Glutamatergic neuron (in vitro differentiated cells): Measurements from ENCODE around the gene LVRN. TPM values are rescaled to one million over a fixed set of nuclear protein-coding genes. Genes with fewer than 3 reads are reported as not detected.
A peak's percentile ranks its signal among the peaks of the same experiment; 100 is the strongest.

Experiments
- DNase-seq: peaks from one replicate; pipeline ENCODE4 v3.0.0; 2022
- H3K27ac Mint-ChIP-seq: one replicate; pipeline ENCODE4 v1.8.0; 2020; ENCODE audit warnings: mild to moderate bottlenecking, mixed read lengths, inconsistent platforms; ENCODE audit not compliant: unreplicated experiment
- H3K27me3 Mint-ChIP-seq: one replicate; pipeline ENCODE4 v1.8.0; 2020; ENCODE audit warnings: mild to moderate bottlenecking, moderate library complexity, mixed read lengths, inconsistent platforms; ENCODE audit not compliant: unreplicated experiment
- H3K36me3 Mint-ChIP-seq: one replicate; pipeline ENCODE4 v1.8.0; 2020; ENCODE audit warnings: mild to moderate bottlenecking, mixed read lengths, inconsistent platforms; ENCODE audit not compliant: unreplicated experiment
- H3K4me1 Mint-ChIP-seq: one replicate; pipeline ENCODE4 v1.8.0; 2020; ENCODE audit warnings: mild to moderate bottlenecking, low read depth, mixed read lengths, inconsistent platforms; ENCODE audit not compliant: unreplicated experiment
- H3K4me3 Mint-ChIP-seq: one replicate; pipeline ENCODE4 v1.8.0; 2020; ENCODE audit warnings: mild to moderate bottlenecking, mixed read lengths, inconsistent platforms; ENCODE audit not compliant: unreplicated experiment
- H3K9me3 Mint-ChIP-seq: one replicate; pipeline ENCODE4 v1.8.0; 2020; ENCODE audit warnings: mild to moderate bottlenecking, moderate library complexity, mixed read lengths, inconsistent platforms; ENCODE audit not compliant: unreplicated experiment
- total RNA-seq: library from RNA; stranded (reverse); fragmentation: NEBNext Ultra II Directional; extraction: Animal tissue kit (Norgen Biotek cat#: 25700); gene quantifications from one replicate; pipeline ENCODE4 v1.2.1, GENCODE V29; 2021; ENCODE audit not compliant: unreplicated experiment
- TF ChIP-seq, protein P1 (sequence below): fragments of 200-600 bp; sonication (generic); IDR thresholded peaks from one replicate; pipeline ENCODE4 v1.5.0; 2021; ENCODE audit not compliant: partially characterized antibody, unreplicated experiment

The LVRN gene
- total RNA-seq, 1 donor from 2014 or later = 0.59 TPM

DNA sequence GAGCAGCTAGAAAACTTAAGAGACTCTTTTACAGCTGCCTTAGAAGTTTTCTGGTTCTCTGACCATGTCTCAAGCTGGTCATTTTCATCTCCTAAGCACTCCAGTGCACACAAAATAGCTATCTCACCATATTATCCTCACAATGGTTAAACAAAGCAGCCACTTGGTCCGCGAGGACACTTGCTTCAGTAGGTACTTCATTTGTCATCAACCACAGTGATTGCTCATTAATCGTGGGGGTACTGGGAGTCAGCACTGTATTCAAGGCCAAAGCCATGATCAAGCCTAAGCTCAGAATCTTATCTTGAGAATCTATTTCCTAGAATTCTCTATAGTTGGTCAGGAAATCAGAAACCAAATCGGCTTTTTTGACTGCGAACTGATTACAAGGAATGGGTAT, 72.8 kb downstream of the LVRN start:
- no peaks in the 10 kb centered on the region for H3K36me3 Mint-ChIP-seq
- H3K27ac Mint-ChIP-seq = no peak overlapping the region
- H3K27me3 Mint-ChIP-seq = no peaks in the 10 kb centered on the region
- no peak overlapping the region for H3K4me3 Mint-ChIP-seq
- no peaks in the 10 kb centered on the region for H3K9me3 Mint-ChIP-seq
- peaks cover 8% of the 10 kb centered on the region for H3K4me1 Mint-ChIP-seq
- TF ChIP-seq, protein P1, sequence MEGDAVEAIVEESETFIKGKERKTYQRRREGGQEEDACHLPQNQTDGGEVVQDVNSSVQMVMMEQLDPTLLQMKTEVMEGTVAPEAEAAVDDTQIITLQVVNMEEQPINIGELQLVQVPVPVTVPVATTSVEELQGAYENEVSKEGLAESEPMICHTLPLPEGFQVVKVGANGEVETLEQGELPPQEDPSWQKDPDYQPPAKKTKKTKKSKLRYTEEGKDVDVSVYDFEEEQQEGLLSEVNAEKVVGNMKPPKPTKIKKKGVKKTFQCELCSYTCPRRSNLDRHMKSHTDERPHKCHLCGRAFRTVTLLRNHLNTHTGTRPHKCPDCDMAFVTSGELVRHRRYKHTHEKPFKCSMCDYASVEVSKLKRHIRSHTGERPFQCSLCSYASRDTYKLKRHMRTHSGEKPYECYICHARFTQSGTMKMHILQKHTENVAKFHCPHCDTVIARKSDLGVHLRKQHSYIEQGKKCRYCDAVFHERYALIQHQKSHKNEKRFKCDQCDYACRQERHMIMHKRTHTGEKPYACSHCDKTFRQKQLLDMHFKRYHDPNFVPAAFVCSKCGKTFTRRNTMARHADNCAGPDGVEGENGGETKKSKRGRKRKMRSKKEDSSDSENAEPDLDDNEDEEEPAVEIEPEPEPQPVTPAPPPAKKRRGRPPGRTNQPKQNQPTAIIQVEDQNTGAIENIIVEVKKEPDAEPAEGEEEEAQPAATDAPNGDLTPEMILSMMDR = no peak
- no peak for DNase-seq

DNA sequence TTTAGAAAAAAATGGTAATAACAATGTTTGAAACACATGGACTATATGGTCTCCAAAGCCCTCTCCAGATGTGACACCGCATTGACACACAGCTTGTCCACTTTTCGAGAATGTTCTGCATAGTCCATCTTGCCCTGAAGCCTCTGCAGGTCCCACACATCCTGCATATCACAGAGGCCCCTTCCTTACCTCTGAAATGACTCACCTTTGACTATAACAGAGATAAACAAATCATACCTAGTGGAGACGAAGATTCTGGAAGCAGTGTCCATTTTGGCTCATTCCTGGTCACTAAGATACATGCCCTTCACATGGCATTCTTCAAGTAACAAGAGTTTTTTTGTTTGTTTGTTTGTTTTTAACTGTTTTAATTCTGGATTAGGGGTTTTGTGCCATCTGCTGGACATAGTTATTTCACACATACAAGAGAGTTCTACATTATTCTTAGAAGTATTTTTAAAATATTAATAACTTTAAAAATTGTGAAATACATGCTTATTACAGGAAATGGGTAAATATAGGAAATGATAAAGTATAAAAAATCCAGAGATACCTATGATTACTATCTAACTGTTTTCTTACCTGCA, 75.1 kb downstream of the LVRN start:
- H3K27ac Mint-ChIP-seq = no peak overlapping the region
- TF ChIP-seq, protein P1 = no peak
- H3K9me3 Mint-ChIP-seq = no peaks in the 10 kb centered on the region
- H3K27me3 Mint-ChIP-seq = no peaks in the 10 kb centered on the region
- no peaks in the 10 kb centered on the region for H3K36me3 Mint-ChIP-seq
- H3K4me3 Mint-ChIP-seq = no peak overlapping the region
- H3K4me1 Mint-ChIP-seq = peaks cover 8% of the 10 kb centered on the region
- no peak for DNase-seq

DNA sequence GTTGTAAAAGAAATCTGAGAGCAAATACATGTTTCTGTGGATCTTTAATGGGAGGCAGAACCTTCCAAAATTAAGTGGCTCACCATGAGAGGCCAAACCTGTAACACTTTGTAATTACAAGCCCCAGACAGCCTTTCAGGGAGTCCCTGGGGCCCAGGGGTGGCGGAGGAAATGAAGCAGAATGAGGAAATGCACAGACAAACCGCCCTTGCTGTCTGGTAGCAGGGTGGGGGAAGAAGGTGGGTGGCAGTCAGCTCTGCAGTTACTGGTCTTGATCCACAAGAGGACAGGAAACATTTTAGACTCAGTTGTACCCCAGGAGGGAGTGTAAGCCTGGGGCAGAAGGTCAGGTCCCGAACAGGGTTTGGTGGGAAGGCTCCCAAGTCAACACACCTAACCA, 76.5 kb downstream of the LVRN start:
- Mint-ChIP-seq H3K27ac (no peak overlapping the region), H3K4me1 (peaks cover 8% of the 10 kb centered on the region), H3K36me3 (no peaks in the 10 kb centered on the region), H3K9me3 (no peaks in the 10 kb centered on the region), H3K27me3 (no peaks in the 10 kb centered on the region), H3K4me3 (no peak overlapping the region)
- TF ChIP-seq, protein P1 = no peak
- peak; percentile 29 for DNase-seq

DNA sequence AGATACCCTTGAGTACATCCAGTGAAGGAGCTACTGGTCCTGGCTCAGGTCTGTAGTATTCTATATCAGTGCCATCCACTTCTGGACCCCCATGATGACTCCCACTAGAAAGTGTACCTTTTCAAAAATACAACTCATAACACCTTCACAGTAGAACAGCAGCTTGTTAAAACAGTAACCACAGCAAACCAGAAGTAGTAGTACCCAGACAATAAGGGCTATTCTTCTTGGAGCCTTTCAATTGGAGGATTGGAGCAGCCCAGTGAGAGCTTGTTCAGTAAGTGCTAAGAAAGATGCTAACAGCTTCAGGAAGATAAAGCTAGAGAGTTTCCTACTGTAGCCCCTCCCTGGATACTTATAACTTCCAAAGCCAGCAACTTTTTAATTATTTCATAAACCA, 80.1 kb downstream of the LVRN start:
- H3K27ac Mint-ChIP-seq = no peak overlapping the region
- no peaks in the 10 kb centered on the region for H3K36me3 Mint-ChIP-seq
- no peaks in the 10 kb centered on the region for H3K27me3 Mint-ChIP-seq
- peaks cover 17% of the 10 kb centered on the region for H3K4me1 Mint-ChIP-seq
- no peak for DNase-seq
- TF ChIP-seq, protein P1 = no peak
- no peak overlapping the region for H3K4me3 Mint-ChIP-seq
- no peaks in the 10 kb centered on the region for H3K9me3 Mint-ChIP-seq

DNA sequence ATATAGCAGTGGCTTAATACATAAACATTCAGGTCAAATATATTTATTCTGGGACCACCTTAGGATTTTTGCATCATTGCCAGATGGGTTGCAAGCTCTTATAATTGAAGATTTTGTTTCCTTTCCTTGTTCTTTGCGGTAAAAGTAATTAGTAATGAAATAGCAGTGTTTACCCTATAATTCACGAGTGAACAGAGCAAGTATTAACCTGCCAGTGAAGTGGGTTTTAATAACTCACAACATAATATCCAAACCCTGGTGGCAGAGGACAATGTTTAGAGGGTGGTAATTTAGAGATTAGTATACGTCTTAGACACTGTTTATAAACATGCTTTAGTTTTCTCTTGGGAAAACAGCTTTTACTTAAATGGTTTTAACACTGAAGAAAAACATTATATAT, 81.8 kb downstream of the LVRN start:
- peaks cover 8% of the 10 kb centered on the region for H3K4me1 Mint-ChIP-seq
- DNase-seq = no peak
- H3K9me3 Mint-ChIP-seq = no peaks in the 10 kb centered on the region
- TF ChIP-seq, protein P1 = no peak
- no peak overlapping the region for H3K27ac Mint-ChIP-seq
- no peak overlapping the region for H3K4me3 Mint-ChIP-seq
- H3K27me3 Mint-ChIP-seq = no peaks in the 10 kb centered on the region
- H3K36me3 Mint-ChIP-seq = no peaks in the 10 kb centered on the region
